Kidney tubule cell (primary cell): ENCODE results near the gene SLX9.

Experiments
- DNase-seq: peaks from one replicate; pipeline ENCODE4 v3.0.0-alpha.2; 2018; ENCODE audit warnings: low spot score

The SLX9 gene

GRCh38 chr21:44977616-44978340 is 37.9 kb downstream of the SLX9 start:
- DNase-seq: no peak

- DNase-seq: no peak
Measured at GRCh38 chr21:44979687-44980561, 40.1 kb downstream of the SLX9 start.

GRCh38 chr21:44980562-44981489 is 41.0 kb downstream of the SLX9 start:
- no peak for DNase-seq

GRCh38 chr21:44982558-44983250 is 42.9 kb downstream of the SLX9 start:
- no peak for DNase-seq

GRCh38 chr21:44983421-44984206 is 43.8 kb downstream of the SLX9 start:
- DNase-seq: no peak

GRCh38 chr21:44984428-44984791 is 44.6 kb downstream of the SLX9 start:
- no peak for DNase-seq

- no peak for DNase-seq
Measured at GRCh38 chr21:44984792-44985440, 45.1 kb downstream of the SLX9 start.

- DNase-seq: no peak
Measured at GRCh38 chr21:44985441-44986401, 45.9 kb downstream of the SLX9 start.

GRCh38 chr21:44986471-44987291 is 46.9 kb downstream of the SLX9 start:
- DNase-seq: no peak

GRCh38 chr21:44987301-44987885 is 47.6 kb downstream of the SLX9 start:
- no peak for DNase-seq

- DNase-seq: no peak
Measured at GRCh38 chr21:44987886-44988606, 48.2 kb downstream of the SLX9 start.

GRCh38 chr21:44988607-44989536 is 49.0 kb downstream of the SLX9 start:
- DNase-seq: no peak

- DNase-seq: no peak
Measured at GRCh38 chr21:44989537-44989886, 49.7 kb downstream of the SLX9 start.

GRCh38 chr21:44989943-44990780 is 50.3 kb downstream of the SLX9 start:
- DNase-seq: no peak

- DNase-seq: no peak
Measured at GRCh38 chr21:44990921-44991320, 51.1 kb downstream of the SLX9 start.
